NCI-H187 (cell line): Measurements from ENCODE around the gene KLF4.
"Not testable (repeated sequence)": the region's sequence is repeated elsewhere in the genome, so short reads cannot be mapped to it uniquely, and the experiment has no call there.

Source experiments
- DNase-seq, 2 experiments: peaks; one replicate each; lab custom pipeline; 2025; lab: John Stamatoyannopoulos, UW

Gene KLF4

GRCh38 chr9:107489687-107490605, at the start of gene KLF4:
Gene KLF4 (minus strand): TSS chr9:107489769. CDS start chr9:107489172, 597 bp downstream.
- peak; percentile 43 to 73 for DNase-seq

DNA sequence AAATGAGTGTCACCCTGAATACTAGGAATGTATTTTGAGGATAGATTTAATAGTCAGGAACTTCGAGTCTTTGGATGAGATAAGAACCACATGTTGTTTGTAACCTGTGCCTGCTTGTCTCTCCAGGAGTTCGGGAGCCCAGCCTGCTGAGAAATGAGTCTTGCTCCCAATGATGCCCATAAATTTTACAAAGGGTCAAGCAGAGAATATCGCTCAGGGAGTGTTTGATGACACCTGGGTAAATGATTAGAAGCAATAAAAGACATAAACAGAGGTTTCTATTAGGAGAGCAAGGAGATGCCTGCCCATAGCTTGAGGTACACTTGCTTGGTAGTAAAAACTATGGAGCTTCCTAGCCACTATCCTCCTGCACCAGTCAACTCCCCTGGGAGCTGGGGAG, 46.9 kb upstream of the KLF4 start:
- DNase-seq = no peak

DNA sequence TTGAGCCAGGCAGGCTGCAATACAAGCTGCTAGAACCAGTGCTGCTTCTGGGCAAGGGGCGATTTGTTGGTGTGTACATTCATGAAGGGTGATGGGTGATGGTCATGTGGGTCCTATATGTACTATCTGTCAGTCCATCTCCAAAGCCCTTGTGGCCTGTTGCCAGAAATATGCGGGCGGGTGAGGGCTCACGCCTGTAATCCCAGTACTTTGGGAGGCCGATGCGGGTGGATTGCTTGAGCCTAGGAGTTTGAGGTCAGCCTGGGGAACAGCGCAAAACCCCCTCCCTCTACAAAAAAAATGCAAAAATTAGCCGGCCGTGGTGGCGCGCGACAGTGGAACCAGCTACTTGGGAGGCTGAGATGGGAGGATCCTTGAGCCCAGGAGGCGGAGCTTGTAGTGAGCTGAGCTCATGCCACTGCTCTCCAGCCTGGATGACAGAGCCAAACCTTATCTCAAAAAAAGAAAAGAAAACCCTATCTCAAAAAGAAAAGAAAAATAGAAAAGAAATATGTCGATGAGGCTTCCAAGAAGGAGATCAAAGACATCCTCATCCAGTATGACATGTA, 45.0 kb upstream of the KLF4 start:
- no peak for DNase-seq

DNA sequence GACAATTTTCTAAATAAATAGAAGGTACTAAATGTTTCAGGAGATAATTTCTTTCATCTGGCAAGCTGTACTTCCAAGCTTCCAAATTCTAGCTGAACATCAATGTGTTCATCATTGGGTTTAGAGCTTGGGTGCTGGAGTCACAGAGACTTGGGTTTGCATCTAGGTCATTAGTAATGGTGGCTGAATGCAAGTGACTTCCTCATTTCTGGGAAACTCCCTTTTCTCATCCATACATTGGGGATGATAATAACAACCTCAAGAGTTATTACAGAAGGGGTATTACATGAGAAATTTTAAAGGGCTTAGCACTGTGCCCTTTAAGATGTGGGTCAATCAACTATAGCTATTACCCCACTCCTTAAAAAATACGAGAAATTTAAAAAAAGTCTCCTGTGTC, 41.1 kb upstream of the KLF4 start:
- no peak for DNase-seq

GRCh38 chr9:107528686-107529085, 39.1 kb upstream of the KLF4 start:
- DNase-seq = no peak

DNA sequence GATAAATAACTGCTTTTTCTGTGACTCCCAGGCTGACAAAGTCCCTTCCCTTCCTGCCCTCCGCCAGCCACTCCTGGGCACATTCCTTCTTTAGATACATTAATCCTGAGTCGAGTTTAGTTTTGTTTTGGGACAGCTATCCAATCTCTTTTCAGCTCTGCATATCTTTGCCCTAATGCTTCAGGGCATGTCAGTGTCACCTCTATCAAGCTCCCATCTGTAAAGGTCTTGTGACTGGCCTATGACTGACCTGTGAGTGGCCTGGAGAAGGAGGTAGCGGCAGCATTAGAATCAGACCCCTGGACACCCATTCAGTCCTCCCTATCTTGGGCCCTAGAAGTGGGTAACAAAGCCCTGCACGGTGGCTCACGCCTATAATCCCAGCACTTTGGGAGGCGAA, 34.0 kb upstream of the KLF4 start:
- DNase-seq = no peak

DNA sequence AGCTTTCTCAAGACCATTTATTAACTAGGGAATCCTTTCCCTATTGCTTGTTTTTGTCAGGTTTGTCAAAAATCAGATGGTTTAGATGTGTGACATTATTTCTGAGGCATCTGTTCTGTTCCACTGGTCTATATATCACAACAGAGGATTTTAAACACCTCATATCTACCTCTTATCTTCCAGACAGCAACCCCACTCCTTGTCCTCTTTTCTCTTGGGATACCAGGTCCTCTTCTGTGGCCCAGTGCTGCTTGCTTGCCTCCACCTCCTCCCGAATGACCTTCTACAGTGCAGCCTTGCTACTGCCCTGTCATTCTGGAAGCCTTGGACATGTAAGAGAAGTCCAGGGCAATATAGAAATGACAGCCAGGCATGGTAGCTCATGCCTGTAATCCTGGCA, 30.6 kb upstream of the KLF4 start:
- no peak for DNase-seq

GRCh38 chr9:107518037-107518807, 28.7 kb upstream of the KLF4 start:
- no peak for DNase-seq

DNA sequence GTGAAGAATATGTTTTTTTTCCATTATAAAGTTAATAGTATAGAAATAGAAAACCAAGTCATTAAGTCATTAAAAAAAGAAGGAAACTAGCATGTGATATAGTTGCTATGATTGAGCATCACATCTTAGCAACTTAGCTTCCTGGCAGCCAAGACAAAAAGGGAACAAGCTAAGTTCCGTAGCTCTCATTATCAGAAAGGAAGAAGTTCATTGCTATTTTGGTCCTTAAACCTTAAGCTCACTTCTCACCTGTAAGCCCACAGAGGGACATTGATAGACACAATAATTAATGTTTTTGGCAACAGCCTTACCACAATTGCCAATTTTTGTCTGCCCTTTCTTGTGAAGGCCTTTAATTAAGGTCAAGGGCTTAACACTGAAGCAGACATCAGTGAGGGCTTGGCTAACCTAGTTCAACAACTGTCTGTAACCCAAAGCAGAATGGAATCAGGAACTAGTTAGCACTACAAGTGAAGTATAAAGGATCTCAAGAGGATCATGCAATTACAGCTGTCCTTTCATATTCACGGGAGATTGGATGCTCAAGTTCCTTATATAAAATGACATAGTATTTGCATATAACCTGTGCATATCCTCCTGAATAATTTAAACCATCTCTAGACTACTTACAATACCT, 24.0 kb upstream of the KLF4 start:
- no peak for DNase-seq

DNA sequence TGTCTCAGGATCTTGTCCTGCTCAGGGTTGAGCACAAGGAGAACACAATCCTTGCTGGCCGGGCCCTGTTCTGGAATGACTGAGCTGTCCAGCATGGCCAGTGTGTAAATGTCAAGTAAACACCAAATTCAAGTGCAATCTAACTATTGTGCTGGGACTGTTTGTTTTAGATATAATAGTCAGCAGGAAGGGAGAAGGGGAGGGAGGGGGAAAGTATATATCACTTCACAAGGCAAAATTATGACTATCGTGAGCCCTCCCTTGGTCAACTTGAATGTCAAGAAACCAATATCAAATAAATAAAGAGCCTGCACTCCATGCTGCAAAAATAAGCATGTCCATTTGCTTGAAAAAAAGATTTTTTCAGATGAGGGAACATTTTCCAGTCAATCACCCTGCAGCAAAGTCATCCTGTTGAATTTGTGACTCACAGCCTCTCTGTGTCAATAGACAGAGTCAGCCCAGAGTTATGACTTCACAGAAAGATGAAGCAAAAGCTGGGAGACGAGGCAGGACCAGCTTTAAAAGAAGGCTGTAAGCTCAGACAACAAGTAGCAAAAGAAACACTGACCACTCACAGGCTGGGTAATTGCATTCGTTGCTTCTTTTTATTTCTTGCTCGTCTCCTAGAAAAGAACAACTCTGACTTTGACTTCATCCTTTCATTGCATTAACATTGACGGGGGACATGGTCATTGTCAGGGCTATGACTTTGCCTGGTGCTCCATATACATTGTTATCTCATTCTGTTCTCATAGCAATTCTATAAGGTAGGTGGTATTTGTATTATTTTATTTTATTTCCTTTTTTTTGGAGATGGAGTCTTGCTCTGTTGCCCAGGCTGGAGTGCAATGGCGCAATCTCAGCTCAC, 15.3 kb upstream of the KLF4 start:
- DNase-seq = no peak

DNA sequence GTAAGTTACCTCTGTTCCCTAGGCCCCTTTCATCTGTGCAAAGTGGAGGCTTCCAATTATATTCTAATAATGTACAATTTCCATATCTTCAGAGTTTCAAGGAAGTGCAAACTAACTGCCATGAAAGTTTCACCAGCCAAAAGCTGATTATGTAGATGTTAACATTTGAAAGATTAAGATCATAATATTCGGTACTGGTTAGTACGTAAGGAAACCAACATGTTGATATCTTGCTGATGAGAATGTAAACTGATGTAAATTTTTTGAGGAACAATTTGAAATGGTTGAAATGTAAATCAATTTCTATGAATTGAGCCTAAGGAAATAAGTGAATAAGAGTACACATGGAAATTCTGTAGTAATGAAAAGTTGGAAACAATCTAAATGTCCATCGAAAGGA, 12.9 kb upstream of the KLF4 start:
- DNase-seq = no peak

DNA sequence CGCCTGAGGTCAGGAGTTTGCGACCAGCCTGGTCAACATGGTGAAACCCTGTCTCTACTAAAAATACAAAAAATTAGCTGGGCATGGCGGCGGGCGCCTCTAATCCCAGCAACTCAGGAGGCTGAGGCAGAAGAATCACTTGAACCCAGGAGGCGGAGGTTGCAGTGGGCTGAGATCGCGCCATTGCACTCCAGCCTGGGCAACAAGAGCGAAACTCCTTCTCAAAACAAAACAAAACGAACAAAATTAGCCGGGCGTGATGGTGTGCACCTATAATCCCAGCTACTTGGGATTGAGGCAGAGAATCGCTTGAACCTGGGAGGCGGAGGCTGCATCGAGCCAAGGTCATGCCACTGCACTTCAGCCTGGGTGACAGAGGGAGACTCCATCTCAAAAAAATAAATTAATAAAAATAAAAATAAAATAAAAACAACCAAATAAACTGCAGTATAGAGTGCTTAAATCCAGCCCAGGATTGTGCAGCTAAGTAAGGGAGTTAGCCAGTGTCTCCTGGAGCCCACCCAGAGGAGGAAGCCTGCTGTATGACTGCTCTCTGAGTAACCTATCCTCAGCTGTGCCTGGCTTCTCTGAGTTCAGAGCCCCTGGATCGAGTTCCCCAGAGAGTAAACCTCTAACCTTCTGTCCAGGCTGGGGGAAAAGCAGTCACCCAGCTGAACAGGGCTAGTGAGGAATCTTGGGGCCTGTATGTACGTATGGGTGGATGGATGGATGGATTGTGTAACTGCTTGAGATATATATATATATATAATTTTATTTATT, 11.0 kb upstream of the KLF4 start:
- not testable (repeated sequence) for DNase-seq

- DNase-seq = no peak
Observed at GRCh38 chr9:107496976-107497375, 7.4 kb upstream of the KLF4 start.

DNA sequence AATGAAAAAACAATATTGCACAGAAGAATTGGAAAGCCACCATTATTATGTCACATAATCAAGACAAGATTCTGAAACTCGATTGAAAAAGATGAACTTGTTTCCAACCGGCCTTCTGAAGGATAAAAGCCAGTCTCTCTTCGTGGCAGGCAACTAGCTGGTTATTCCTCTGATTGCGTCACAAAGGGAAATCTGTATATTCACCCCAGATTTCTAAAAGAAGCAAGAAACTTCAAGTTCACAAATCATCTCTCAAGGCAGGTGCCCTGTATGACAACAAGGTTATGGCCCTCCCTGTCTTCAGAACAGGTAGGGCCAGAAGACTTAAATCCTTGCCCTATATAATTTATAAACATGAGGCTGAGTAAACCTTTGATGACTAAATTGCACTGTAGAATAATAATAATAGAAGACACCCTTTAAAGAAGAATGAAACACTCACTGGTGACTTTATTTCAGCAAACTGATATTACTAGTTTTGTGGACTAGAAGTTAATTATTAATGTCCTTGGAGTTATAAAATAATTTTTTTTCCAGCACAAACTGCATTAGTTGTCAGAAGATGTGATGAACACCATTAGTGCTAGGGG, 2.9 kb upstream of the KLF4 start:
- no peak for DNase-seq

- DNase-seq = no peak
Observed at GRCh38 chr9:107491081-107492053, 1.8 kb upstream of the KLF4 start.

DNA sequence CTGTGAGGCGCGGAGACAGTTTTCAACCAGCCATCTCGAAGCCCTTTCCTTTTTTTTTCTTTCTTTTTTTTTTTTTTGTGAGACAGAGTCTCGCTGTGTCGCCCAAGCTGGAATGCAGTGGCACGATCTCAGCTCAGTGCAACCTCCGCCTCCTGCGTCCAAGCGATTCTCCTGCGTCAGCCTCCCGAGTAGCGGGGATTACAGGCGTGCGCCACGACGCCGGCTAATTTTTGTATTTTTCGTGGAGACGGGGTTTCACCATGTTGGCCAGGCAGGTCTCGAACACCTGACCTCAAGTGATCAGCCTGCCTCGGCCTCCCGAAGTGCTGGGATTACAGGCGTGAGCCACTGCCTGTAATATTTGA, 1.0 kb upstream of the KLF4 start:
- DNase-seq = not testable (repeated sequence)

DNA sequence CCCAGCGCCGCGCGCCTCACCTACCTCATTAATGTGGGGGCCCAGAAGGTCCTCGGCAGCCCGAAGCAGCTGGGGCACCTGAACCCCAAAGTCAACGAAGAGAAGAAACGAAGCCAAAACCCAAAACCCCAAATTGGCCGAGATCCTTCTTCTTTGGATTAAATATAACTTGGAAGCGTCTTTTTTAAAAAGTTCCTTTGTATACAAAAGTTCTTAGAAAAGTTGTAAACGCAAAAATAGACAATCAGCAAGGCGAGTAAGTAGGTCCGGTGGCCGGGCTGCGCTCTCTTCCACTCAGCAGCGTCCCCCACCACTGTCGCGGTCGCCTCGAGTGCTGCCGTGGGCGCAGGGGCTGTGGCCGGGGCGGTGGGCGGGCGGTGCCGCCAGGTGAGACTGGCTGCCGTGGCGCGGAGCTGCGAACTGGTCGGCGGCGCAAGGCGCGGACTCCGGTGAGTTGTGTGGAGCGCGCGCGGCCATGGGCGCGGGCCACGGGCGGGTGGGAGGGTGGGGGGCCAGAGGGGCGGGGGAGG, 360 bp downstream of the KLF4 start:
- DNase-seq = no peak

- no peak for DNase-seq
Observed at GRCh38 chr9:107488375-107489143, 1.0 kb downstream of the KLF4 start.
